Neuronal stem cell (in vitro differentiated cells): Measurements from ENCODE around the gene CDR2L.

Experiments used
- DNase-seq: peaks from one replicate; pipeline ENCODE4 v3.0.0-alpha.2; 2013; ENCODE audit warnings: low spot score
- H2AFZ ChIP-seq: one replicate; pipeline ENCODE4 v1.6.1; 2013; ENCODE audit warnings: mild to moderate bottlenecking, low read length, inconsistent platforms
- H2AK5ac ChIP-seq: 2 replicates; pipeline ENCODE4 v1.6.1; 2013; ENCODE audit warnings: low read depth, mild to moderate bottlenecking, inconsistent platforms, low read length, moderate library complexity, mixed read lengths
- H2BK120ac ChIP-seq: 2 replicates; pipeline ENCODE4 v1.6.1; 2013; ENCODE audit warnings: low read depth, mild to moderate bottlenecking, inconsistent platforms, low read length, moderate library complexity, mixed read lengths
- H2BK12ac ChIP-seq: one replicate; pipeline ENCODE4 v1.6.1; 2013; ENCODE audit warnings: low read length, inconsistent platforms
- H2BK15ac ChIP-seq: 2 replicates; pipeline ENCODE4 v1.6.1; 2013; ENCODE audit warnings: mild to moderate bottlenecking, low read length, inconsistent platforms, mixed read lengths
- H2BK5ac ChIP-seq: one replicate; pipeline ENCODE4 v1.6.1; 2013; ENCODE audit warnings: inconsistent platforms, mild to moderate bottlenecking, low read length, moderate library complexity
- H3K14ac ChIP-seq: one replicate; pipeline ENCODE4 v1.6.1; 2013; ENCODE audit warnings: low read length, inconsistent platforms
- H3K18ac ChIP-seq: 2 replicates; pipeline ENCODE4 v1.6.1; 2013; ENCODE audit warnings: low read length, inconsistent platforms
- H3K23ac ChIP-seq: 2 replicates; pipeline ENCODE4 v1.6.1; 2013; ENCODE audit warnings: low read depth, mild to moderate bottlenecking, mixed read lengths, low read length, inconsistent platforms; ENCODE audit not compliant: poor library complexity
- H3K27ac ChIP-seq: replicated peaks from 3 replicates; pipeline ENCODE4 v1.5.1; 2013; ENCODE audit warnings: low read length, inconsistent platforms
- H3K27me3 ChIP-seq, 3 experiments: 2 replicates each; pipeline ENCODE4 v1.6.1; 2013; ENCODE audit warnings: low read length in 3 of 3, mild to moderate bottlenecking in 2 of 3, inconsistent platforms in 1 of 3, low read depth in 1 of 3, mixed read lengths in 1 of 3, moderate library complexity in 1 of 3; ENCODE audit not compliant: control insufficient read depth in 3 of 3, insufficient read depth in 3 of 3
- H3K36me3 ChIP-seq, 2 donors: replicated peaks in 1 of 2; 2 replicates each; pipeline ENCODE4 v1.6.1; 2013; ENCODE audit warnings: low read length in 2 of 2; ENCODE audit not compliant: control insufficient read depth in 2 of 2, insufficient read depth in 2 of 2
- H3K4ac ChIP-seq: 2 replicates; pipeline ENCODE4 v1.6.1; 2013; ENCODE audit warnings: inconsistent platforms, mild to moderate bottlenecking, low read length, moderate library complexity
- H3K4me1 ChIP-seq, 2 donors: 1 replicate in 1 of 2; 2 replicates in 1 of 2; pipeline ENCODE4 v1.6.1; 2013; ENCODE audit warnings: low read length in 2 of 2, low read depth in 1 of 2; ENCODE audit not compliant: control insufficient read depth in 2 of 2, insufficient read depth in 1 of 2
- H3K4me2 ChIP-seq: one replicate; pipeline ENCODE4 v1.6.1; 2013; ENCODE audit warnings: mild to moderate bottlenecking, low read length, inconsistent platforms; ENCODE audit not compliant: insufficient read depth, poor library complexity, severe bottlenecking
- H3K4me3 ChIP-seq, 2 donors: 2 replicates each; pipeline ENCODE4 v1.5.1; 2013; ENCODE audit warnings: low read length in 2 of 2, mild to moderate bottlenecking in 2 of 2, inconsistent platforms in 1 of 2, moderate library complexity in 1 of 2
- H3K79me1 ChIP-seq: one replicate; pipeline ENCODE4 v1.6.1; 2013; ENCODE audit warnings: low read depth, mild to moderate bottlenecking, inconsistent platforms, low read length, moderate library complexity
- H3K9ac ChIP-seq: one replicate; pipeline ENCODE4 v1.6.1; 2013; ENCODE audit warnings: mild to moderate bottlenecking, low read depth, low read length, inconsistent platforms; ENCODE audit not compliant: poor library complexity
- H3K9me3 ChIP-seq, 2 donors: replicated peaks in 1 of 2; 2 replicates each; pipeline versions ENCODE3 to v1.6.1; 2013; ENCODE audit warnings: low read length in 2 of 2, mild to moderate bottlenecking in 2 of 2, inconsistent platforms in 1 of 2, low read depth in 1 of 2, mixed read lengths in 1 of 2, moderate library complexity in 1 of 2; ENCODE audit not compliant: control insufficient read depth in 2 of 2, insufficient read depth in 1 of 2
- H4K8ac ChIP-seq: one replicate; pipeline ENCODE4 v1.6.1; 2013; ENCODE audit warnings: low read depth, mild to moderate bottlenecking, inconsistent platforms, low read length, moderate library complexity
- H4K91ac ChIP-seq: one replicate; pipeline ENCODE4 v1.6.1; 2013; ENCODE audit warnings: low read length, low read depth, mild to moderate bottlenecking, inconsistent platforms; ENCODE audit not compliant: poor library complexity
- WGBS, 2 donors: extraction: QIAGEN DNeasy Blood & Tissue Kit; methylation state at CpG; one replicate each; pipeline ENCODE4 v1.1.7; 2013; ENCODE audit warnings: missing lambda C conversion rate in 2 of 2, mixed read lengths in 1 of 2; ENCODE audit not compliant: insufficient read length in 2 of 2, insufficient replicate concordance in 1 of 2; ENCODE audit errors: extremely low coverage in 2 of 2; 5-methylcytosine and 5-hydroxymethylcytosine counted together

CDR2L gene

GRCh38 chr17:74956093-74956492 is 31.3 kb upstream of the CDR2L start:
- no peak overlapping the region for H2AK5ac ChIP-seq

GRCh38 chr17:74957935-74958740 is 29.3 kb upstream of the CDR2L start:
- Histone ChIP-seq H2BK15ac (peak overlapping the region; percentile 62), H3K4me3 (no peak overlapping the region)
- WGBS, 2 donors: no CpG with 5 or more reads among the region's 33 CpGs

More at GRCh38 chr17:74956093-74956492, 31.3 kb upstream of the CDR2L start:
- H4K91ac ChIP-seq: no peak overlapping the region
- no peak overlapping the region for H4K8ac ChIP-seq
- H3K4me3 ChIP-seq: no peak overlapping the region
- H3K18ac ChIP-seq: no peak overlapping the region
- no peak overlapping the region for H3K27ac ChIP-seq
- H3K23ac ChIP-seq: peak overlapping the region; percentile 48
- no peak overlapping the region for H2BK120ac ChIP-seq
- no peak overlapping the region for H3K4me2 ChIP-seq
- no peak for DNase-seq
- H3K14ac ChIP-seq: no peak overlapping the region
- H3K9me3 ChIP-seq: peaks cover 0 to 1% of the 10 kb centered on the region in 2 donors
- H3K79me1 ChIP-seq: no peaks in the 10 kb centered on the region
- no CpG with 5 or more reads among the region's 4 CpGs for WGBS, 2 donors
- no peaks in the 10 kb centered on the region for H3K36me3 ChIP-seq
- H2AFZ ChIP-seq: no peak overlapping the region
- no peak overlapping the region for H3K4ac ChIP-seq
- H2BK12ac ChIP-seq: no peak overlapping the region
- no peaks in the 10 kb centered on the region for H3K4me1 ChIP-seq
- no peak overlapping the region for H2BK5ac ChIP-seq
- peaks cover 0 to 54% (median 11%) of the 10 kb centered on the region in 3 experiments for H3K27me3 ChIP-seq
- no peak overlapping the region for H2BK15ac ChIP-seq
- H3K9ac ChIP-seq: no peak overlapping the region

GRCh38 chr17:74959826-74960515 is 27.5 kb upstream of the CDR2L start:
- Histone ChIP-seq H3K4me3 (peak overlapping the region in 1 of 2 donors; percentile 24), H2BK15ac (no peak overlapping the region), H3K4me1 (no peaks in the 10 kb centered on the region), H3K27me3 (peaks cover 0 to 51% (median 11%) of the 10 kb centered on the region in 3 experiments), H3K23ac (peak overlapping the region; percentile 68), H2AK5ac (peak overlapping the region; percentile 14), H3K9me3 (peaks cover 0 to 1% of the 10 kb centered on the region in 2 donors), H2AFZ (no peak overlapping the region), H4K8ac (peak overlapping the region; percentile 98), H4K91ac (no peak overlapping the region), H3K27ac (no peak overlapping the region), H2BK120ac (peak overlapping the region; percentile 63), H3K79me1 (no peaks in the 10 kb centered on the region), H2BK12ac (peak overlapping the region; percentile 31), H3K14ac (no peak overlapping the region), H3K18ac (no peak overlapping the region), H3K36me3 (no peaks in the 10 kb centered on the region), H2BK5ac (no peak overlapping the region), H3K4ac (no peak overlapping the region), H3K9ac (peak overlapping the region; percentile 63), H3K4me2 (no peak overlapping the region)
- DNase-seq: no peak
- WGBS, 2 donors: no CpG with 5 or more reads among the region's 14 CpGs

More at GRCh38 chr17:74957935-74958740, 29.3 kb upstream of the CDR2L start:
- Histone ChIP-seq H4K91ac (no peak overlapping the region), H3K9ac (no peak overlapping the region), H2BK12ac (peak overlapping the region; percentile 46), H2AFZ (peak overlapping the region; percentile 63), H2BK120ac (no peak overlapping the region), H3K23ac (peak overlapping the region; percentile 92), H3K9me3 (peaks cover 0 to 1% of the 10 kb centered on the region in 2 donors), H3K14ac (peak overlapping the region; percentile 76), H3K4ac (peak overlapping the region; percentile 66), H2BK5ac (no peak overlapping the region), H3K79me1 (no peaks in the 10 kb centered on the region), H3K27me3 (peaks cover 0 to 49% (median 11%) of the 10 kb centered on the region in 3 experiments), H3K4me2 (no peak overlapping the region), H3K36me3 (no peaks in the 10 kb centered on the region), H3K4me1 (no peaks in the 10 kb centered on the region), H3K18ac (peak overlapping the region; percentile 59), H2AK5ac (peak overlapping the region; percentile 98), H3K27ac (no peak overlapping the region), H4K8ac (peak overlapping the region; percentile 76)
- DNase-seq: peak; percentile 69
